Endothelial cell (in vitro differentiated cells): Measurements from ENCODE around the gene IGFN1. TPM values are rescaled to one million over a fixed set of nuclear protein-coding genes. Genes with fewer than 3 reads are reported as not detected.

Experiments
- DNase-seq: peaks from one replicate; pipeline ENCODE4 v3.0.0; 2021; ENCODE audit warnings: low spot score
- H3K27ac Mint-ChIP-seq: one replicate; pipeline ENCODE4 v1.8.0; 2021; ENCODE audit warnings: mixed read lengths, inconsistent platforms; ENCODE audit not compliant: unreplicated experiment
- H3K27me3 Mint-ChIP-seq: one replicate; pipeline ENCODE4 v1.8.0; 2021; ENCODE audit warnings: mild to moderate bottlenecking, moderate library complexity, mixed read lengths, inconsistent platforms; ENCODE audit not compliant: unreplicated experiment
- H3K36me3 Mint-ChIP-seq: one replicate; pipeline ENCODE4 v1.8.0; 2021; ENCODE audit warnings: mild to moderate bottlenecking, low read depth, mixed read lengths, inconsistent platforms; ENCODE audit not compliant: unreplicated experiment
- H3K4me1 Mint-ChIP-seq: one replicate; pipeline ENCODE4 v1.8.0; 2021; ENCODE audit warnings: mild to moderate bottlenecking, mixed read lengths, inconsistent platforms; ENCODE audit not compliant: unreplicated experiment
- H3K4me3 Mint-ChIP-seq: one replicate; pipeline ENCODE4 v1.8.0; 2021; ENCODE audit warnings: mild to moderate bottlenecking, mixed read lengths, inconsistent platforms; ENCODE audit not compliant: unreplicated experiment
- H3K9me3 Mint-ChIP-seq: one replicate; pipeline ENCODE4 v1.8.0; 2021; ENCODE audit warnings: mixed read lengths, inconsistent platforms; ENCODE audit not compliant: unreplicated experiment
- CTCF ChIP-seq: fragments of 200-600 bp; sonication (generic); IDR thresholded peaks from one replicate; pipeline ENCODE4 v1.5.0; 2021; ENCODE audit warnings: antibody characterized with exemption; ENCODE audit not compliant: unreplicated experiment
- total RNA-seq: library from RNA; stranded (reverse); fragmentation: NEBNext Ultra II Directional; extraction: Animal tissue kit (Norgen Biotek cat#: 25700); gene quantifications from one replicate; pipeline ENCODE4 v1.2.1, GENCODE V29; 2021; ENCODE audit not compliant: unreplicated experiment

IGFN1 gene
- total RNA-seq, 1 donor from 2014 or later = not detected

GRCh38 chr1:201260236-201260590 is 69.6 kb downstream of the IGFN1 start:
- Mint-ChIP-seq H3K36me3 (peaks cover 4% of the 10 kb centered on the region), H3K4me1 (peaks cover 2% of the 10 kb centered on the region), H3K27me3 (peaks cover 2% of the 10 kb centered on the region), H3K4me3 (no peak overlapping the region), H3K27ac (no peak overlapping the region), H3K9me3 (no peaks in the 10 kb centered on the region)
- no peak for DNase-seq
- no peak for TF ChIP-seq CTCF

- Mint-ChIP-seq H3K9me3 (no peaks in the 10 kb centered on the region), H3K27me3 (peaks cover 2% of the 10 kb centered on the region), H3K4me1 (peaks cover 2% of the 10 kb centered on the region), H3K4me3 (no peak overlapping the region), H3K36me3 (peaks cover 4% of the 10 kb centered on the region), H3K27ac (no peak overlapping the region)
- no peak for TF ChIP-seq CTCF
- no peak for DNase-seq
Observed at GRCh38 chr1:201260648-201261311, 70.2 kb downstream of the IGFN1 start.

GRCh38 chr1:201261771-201262547 is 71.3 kb downstream of the IGFN1 start:
- H3K9me3 Mint-ChIP-seq = no peaks in the 10 kb centered on the region
- no peak for DNase-seq
- H3K27ac Mint-ChIP-seq = no peak overlapping the region
- H3K4me3 Mint-ChIP-seq = no peak overlapping the region
- H3K27me3 Mint-ChIP-seq = peaks cover 2% of the 10 kb centered on the region
- peaks cover 4% of the 10 kb centered on the region for H3K36me3 Mint-ChIP-seq
- TF ChIP-seq CTCF = no peak
- peaks cover 2% of the 10 kb centered on the region for H3K4me1 Mint-ChIP-seq

GRCh38 chr1:201262963-201263608 is 72.5 kb downstream of the IGFN1 start:
- Mint-ChIP-seq H3K4me1 (peaks cover 2% of the 10 kb centered on the region), H3K4me3 (no peak overlapping the region), H3K27me3 (peaks cover 4% of the 10 kb centered on the region), H3K36me3 (peaks cover 4% of the 10 kb centered on the region), H3K9me3 (no peaks in the 10 kb centered on the region), H3K27ac (no peak overlapping the region)
- no peak for DNase-seq
- no peak for TF ChIP-seq CTCF

- Mint-ChIP-seq H3K36me3 (peaks cover 4% of the 10 kb centered on the region), H3K4me1 (peaks cover 4% of the 10 kb centered on the region)
- no peak for DNase-seq
Observed at GRCh38 chr1:201264072-201264471, 73.4 kb downstream of the IGFN1 start.

More at GRCh38 chr1:201264072-201264471, 73.4 kb downstream of the IGFN1 start:
- no peaks in the 10 kb centered on the region for H3K9me3 Mint-ChIP-seq
- TF ChIP-seq CTCF = no peak
- no peak overlapping the region for H3K4me3 Mint-ChIP-seq
- peaks cover 4% of the 10 kb centered on the region for H3K27me3 Mint-ChIP-seq
- H3K27ac Mint-ChIP-seq = no peak overlapping the region
